GM19455 (cell line): Measurements from ENCODE around the gene MIGA1.
A peak's percentile ranks its signal among the peaks of the same experiment; 100 is the strongest.

Experiments
- ATAC-seq: cut with Tn5 transposase; IDR thresholded peaks from one replicate; pipeline ENCODE4 v1.9.1; 2021; ENCODE audit not compliant: unreplicated experiment

The MIGA1 gene

GRCh38 chr1:77846966-77847365, 67.5 kb downstream of the MIGA1 start:
- ATAC-seq, result no peak

- no peak for ATAC-seq
These were observed 68.2 kb downstream of the MIGA1 start for GRCh38 chr1:77847621-77848080.

DNA sequence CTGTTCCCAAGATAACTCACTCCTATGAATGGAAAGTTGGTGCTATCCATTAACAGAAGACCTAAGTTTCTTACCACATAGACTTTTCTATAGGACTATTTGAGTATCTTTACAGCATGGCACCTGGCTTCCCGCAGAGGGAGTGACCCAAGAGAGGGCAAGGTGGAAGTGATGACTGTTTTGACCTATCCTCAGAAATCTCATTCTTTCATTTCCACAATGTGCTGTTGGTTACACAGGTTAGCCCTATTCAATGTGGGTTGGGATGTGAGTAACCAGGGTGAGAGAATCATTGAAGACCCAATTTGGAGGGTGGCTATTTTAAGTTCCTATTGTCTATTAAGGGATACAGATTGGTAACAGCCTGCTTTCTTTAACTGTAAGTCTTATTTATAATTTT, 70.6 kb downstream of the MIGA1 start:
- no peak for ATAC-seq

GRCh38 chr1:77857552-77857951, 78.1 kb downstream of the MIGA1 start:
- ATAC-seq, result no peak

DNA sequence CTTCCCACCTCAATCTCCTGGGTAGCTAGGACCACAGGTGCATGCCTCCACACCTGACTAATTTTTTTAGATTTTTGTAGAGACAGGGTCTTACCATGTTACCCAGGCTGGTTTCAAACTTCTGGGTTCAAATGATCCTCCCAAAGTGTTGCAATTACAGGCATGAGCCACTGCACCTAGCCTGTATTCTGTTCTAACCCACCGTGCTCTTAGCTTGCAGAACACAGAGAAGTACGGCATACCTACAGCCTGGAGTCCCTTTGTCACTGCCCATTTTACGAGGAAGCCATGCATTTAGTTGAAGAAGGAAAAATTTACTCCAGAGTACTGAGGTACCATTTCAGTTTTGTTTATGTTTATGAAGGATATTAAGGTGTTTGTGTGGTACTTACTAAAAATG, 79.3 kb downstream of the MIGA1 start:
- no peak for ATAC-seq

- ATAC-seq, result no peak
These were observed 79.8 kb downstream of the MIGA1 start for GRCh38 chr1:77859248-77859647.

- ATAC-seq, result no peak
These were observed 86.8 kb downstream of the MIGA1 start for GRCh38 chr1:77866296-77866695.

DNA sequence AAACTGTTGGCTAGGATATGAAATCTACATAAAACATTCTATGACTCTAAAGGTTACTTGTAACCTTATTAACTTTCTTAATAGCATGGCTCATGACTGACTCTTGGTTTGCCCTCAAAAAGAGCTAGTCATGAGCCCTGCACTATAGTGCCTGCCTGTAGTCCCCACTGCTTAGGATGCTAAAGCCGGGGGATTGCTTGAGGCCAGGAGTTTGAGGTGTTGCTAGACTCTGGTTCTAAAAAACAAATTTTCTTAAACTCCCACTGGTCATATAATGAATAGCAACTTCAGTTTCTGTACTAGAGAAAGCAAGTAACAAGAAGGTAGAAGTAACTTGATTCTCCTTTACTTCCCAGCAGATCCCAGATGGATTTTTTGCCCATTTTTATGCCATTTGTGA, 93.2 kb downstream of the MIGA1 start:
- ATAC-seq, result no peak

GRCh38 chr1:77873461-77873860, 94.0 kb downstream of the MIGA1 start:
- ATAC-seq, result no peak

DNA sequence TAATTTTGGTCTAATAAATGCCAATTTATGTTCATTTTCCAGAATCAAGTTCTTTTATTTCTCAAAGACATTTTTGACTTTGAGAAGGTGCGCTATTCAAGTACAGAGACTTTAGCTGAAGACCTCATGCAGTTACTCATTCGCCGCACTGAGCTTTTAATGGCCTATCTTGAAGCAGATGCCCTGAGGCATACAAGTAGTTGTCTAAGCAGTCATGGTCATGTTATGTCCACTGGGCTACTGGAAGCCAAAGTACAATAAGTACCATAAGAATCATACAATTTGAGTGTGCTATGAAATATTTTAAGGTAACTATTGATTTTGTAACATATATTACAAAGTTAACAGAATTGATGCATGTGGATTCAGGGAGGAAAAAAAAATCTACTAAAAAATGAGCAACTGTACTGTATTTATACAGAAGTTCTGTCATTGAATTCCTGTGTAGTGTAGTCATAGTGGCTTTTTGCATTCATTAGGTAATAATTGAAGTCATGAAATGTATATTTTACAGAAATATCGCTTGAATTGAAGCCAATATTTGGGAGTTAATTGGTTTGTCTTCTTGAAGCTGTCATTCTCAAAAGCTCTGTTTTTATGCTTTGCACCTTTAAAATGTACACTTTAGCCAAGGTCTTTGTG, 95.5 kb downstream of the MIGA1 start:
- no peak for ATAC-seq

DNA sequence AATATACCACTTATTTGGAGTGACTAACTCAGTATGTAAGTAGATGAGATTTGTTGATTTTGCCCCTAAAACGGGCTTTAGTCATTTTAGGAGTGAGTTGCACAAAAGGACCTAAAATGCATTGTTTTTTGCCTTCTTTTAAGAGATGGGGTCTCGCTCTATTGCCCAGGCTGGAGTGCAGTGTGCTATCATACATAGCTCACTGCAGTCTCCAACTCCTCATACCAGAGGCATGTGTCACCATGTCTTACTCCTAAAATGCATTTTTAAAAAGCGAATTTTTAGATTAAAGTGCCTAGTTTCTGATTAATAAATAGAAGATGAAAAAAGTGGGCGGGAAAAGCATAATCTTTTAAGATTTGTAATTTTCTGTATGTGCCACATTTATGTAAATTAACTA, 97.4 kb downstream of the MIGA1 start:
- no peak for ATAC-seq

- ATAC-seq, result no peak
These were observed 101.6 kb downstream of the MIGA1 start for GRCh38 chr1:77881061-77881460.

GRCh38 chr1:77882411-77882810, 103.0 kb downstream of the MIGA1 start:
- ATAC-seq, result no peak

- ATAC-seq, result peak; percentile 42
These were observed 108.8 kb downstream of the MIGA1 start, which contains the start of gene NEXN for GRCh38 chr1:77888081-77888780. TSS of gene NEXN (plus strand) at chr1:77888624. CDS start at chr1:77916107, 27,483 bp downstream.

DNA sequence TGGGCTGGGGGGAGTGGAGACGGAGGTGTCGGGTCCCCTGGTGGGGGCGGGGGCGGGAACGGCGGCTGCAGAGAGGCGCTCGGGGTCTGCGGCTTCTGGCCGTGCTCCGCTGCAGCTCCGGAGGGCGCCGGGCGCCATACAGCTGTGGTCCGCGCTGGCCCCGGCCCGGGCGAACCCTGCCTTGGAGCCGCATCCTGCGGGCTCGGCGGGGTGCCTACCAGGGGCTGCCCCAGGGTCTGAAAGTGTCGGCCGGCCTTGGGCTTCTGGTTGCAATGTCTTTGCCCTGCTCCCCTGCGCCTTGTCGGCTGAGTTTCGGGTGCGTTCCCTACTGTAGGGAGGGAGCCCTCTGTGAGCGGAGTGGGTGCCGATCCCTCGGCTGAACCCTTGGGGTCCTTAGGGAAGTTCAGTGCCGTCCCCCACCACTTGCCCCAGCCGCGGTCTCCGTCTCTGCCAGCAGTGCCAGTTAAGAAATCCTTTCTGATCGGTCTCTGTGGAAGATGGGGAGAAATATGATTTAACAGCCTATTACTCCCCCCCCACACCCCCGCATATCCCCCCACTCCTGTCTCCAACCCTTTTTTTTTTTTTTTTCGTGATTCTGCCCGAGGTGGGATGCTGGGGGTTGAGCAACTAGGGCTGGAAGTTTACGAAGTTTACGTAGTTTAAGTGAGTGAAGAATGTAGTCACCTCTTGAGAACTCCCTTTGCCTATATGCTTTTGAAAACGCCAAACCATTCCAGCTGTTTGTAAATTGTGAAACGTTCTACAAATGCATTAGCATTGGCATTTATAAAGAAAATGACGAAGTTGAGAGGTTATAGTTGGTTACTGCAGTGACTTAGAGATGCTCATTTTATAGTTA, 109.6 kb downstream of the MIGA1 start:
- ATAC-seq, result peak; percentile 70

- ATAC-seq, result no peak
These were observed 110.2 kb downstream of the MIGA1 start for GRCh38 chr1:77889671-77890070.

GRCh38 chr1:77891200-77891599, 111.8 kb downstream of the MIGA1 start:
- no peak for ATAC-seq

GRCh38 chr1:77899647-77900320, 120.3 kb downstream of the MIGA1 start:
- no peak for ATAC-seq

DNA sequence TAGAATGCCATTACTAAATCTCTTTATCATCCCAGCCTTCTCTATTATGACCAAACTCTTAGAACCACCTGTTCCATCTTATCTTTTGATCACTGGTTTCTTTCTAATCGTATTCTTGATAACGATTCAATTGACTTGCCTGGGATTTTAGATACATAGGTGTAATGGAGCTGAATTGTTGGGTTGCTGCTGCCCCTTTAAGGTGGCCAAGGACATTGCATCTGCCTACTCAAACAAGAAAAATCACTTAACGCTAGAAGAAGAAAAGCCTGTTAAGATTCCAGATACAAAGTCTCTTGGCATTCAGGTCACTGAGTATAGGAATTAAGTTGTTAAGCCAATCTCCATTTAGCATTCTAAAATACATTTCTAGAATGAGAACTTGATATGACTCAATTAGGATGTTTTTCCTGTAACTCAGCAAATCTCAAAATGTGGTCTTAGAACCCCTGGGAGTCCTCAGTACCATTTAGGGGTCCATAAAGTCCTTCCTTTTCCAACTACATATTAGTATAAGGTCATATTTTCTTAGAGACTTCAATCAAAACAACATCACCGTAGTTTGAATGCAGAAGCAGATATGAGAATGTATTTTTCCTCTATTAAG, 121.3 kb downstream of the MIGA1 start:
- no peak for ATAC-seq

DNA sequence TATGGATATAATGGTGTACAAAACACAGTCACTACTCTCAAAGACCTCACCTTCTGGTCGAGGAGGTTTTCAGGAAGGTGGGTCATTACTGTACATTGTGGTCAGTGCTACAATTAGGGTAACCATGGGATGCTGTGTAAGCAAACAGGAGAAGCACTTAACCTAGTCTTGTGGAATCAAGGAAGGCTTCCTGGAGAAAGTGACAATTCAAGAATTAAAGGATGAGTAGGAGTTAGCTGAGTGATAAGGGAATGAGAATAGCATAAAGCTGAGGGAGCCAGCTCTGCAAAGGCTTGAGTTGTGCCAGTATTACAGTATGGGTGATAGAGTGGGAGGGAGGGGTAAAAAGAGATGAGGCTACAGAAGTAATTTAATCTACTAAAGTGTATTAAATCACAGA, 126.2 kb downstream of the MIGA1 start:
- no peak for ATAC-seq
